ENCODE measurements around the gene XYLT1. TPM values are rescaled to one million over a fixed set of nuclear protein-coding genes. Genes with fewer than 3 reads are reported as not detected.

XYLT1 gene
- polyA plus RNA-seq, 1 donor (not counting 4 experiments of a cell fraction or from before 2014, with no cell fraction given), result 4.4 TPM

DNA sequence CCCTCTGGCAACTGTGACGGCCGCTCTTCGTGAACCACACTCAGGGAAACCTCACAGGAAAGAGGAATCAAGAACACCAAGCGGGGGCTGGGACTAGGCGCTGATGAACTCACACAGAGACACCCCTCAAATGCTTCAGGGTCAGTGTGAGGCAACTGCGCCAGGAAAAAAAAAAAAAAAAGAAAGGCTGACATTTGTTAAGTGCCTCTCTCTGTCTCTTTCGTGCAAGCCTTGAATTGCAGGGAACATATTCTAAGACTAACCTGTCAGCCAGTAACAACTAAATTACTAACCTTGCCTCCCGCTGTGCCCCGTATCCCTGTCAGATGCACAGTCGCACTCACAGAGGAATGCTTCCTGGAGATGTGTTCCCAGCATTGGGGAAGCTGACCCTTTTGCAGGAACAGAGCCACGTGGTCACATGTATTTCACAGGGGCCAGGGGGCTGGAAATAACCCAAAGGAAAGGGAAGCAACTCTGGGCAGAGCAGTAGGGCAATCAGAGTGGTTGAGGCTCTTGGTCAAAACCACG lies 247.8 kb downstream of the XYLT1 start:
- Histone ChIP-seq H3K9ac (ENCODE audit: control insufficient read depth, extremely low read depth, insufficient read depth, low read length) (no peak overlapping the region), H3K79me2 (ENCODE audit: control insufficient read depth, insufficient read depth, low read length) (no peaks in the 10 kb centered on the region), H3K9me1 (ENCODE audit: control insufficient read depth, extremely low read depth, insufficient read depth, low read length) (peaks cover 2% of the 10 kb centered on the region), H3K27me3 (ENCODE audit: control insufficient read depth, extremely low read depth, insufficient read depth, low read length) (no peaks in the 10 kb centered on the region), H3K4me1 (ENCODE audit: control insufficient read depth, extremely low read depth, insufficient read depth, low read length) (peaks cover 29% of the 10 kb centered on the region), H3K4me3 (ENCODE audit: control insufficient read depth in 2 of 3, extremely low read depth in 1 of 3, insufficient read depth in 2 of 3, low read depth in 1 of 3, low read length in 3 of 3) (no peak overlapping the region), H3K4me2 (ENCODE audit: control insufficient read depth, extremely low read depth, insufficient read depth, low read depth, low read length) (no peak overlapping the region), H3K9me3 (ENCODE audit: control insufficient read depth, low read depth, low read length) (no peaks in the 10 kb centered on the region), H4K20me1 (ENCODE audit: control insufficient read depth, extremely low read depth, insufficient read depth, low read length) (no peaks in the 10 kb centered on the region), H3K27ac (ENCODE audit: control insufficient read depth, insufficient read depth, low read length) (no peak overlapping the region), H2AFZ (ENCODE audit: control insufficient read depth, low read length) (no peak overlapping the region), H3K36me3 (ENCODE audit: control insufficient read depth in 2 of 2, extremely low read depth in 1 of 2, insufficient read depth in 2 of 2, low read length in 2 of 2) (no peaks in the 10 kb centered on the region)
- DNase-seq (ENCODE audit: low read depth, low spot score) (no peak), FAIRE-seq (no peak)
- dilution Hi-C loops (cut with MboI; ENCODE audit: extremely low pct_ligation_motif_present, low sequenced_read_pairs), result no loop called here
- TF ChIP-seq EZH2 (IDR thresholded peaks at IDR 0.05; ENCODE audit: low read length) (no peak), CTCF (optimal IDR thresholded peaks at IDR 0.05 in 1 of 3, IDR thresholded peaks at IDR 0.05 in 1 of 3, conservative IDR thresholded peaks at IDR 0.05 in 1 of 3; ENCODE audit: extremely low read depth in 1 of 3, insufficient read depth in 2 of 3, low read length in 3 of 3) (no peak)

GRCh38 chr16:17219991-17220390 lies 250.8 kb downstream of the XYLT1 start:
- dilution Hi-C loops (cut with MboI; ENCODE audit: extremely low pct_ligation_motif_present, low sequenced_read_pairs), result no loop called here
- Histone ChIP-seq H3K27ac (ENCODE audit: control insufficient read depth, insufficient read depth, low read length) (no peak overlapping the region), H3K4me3 (ENCODE audit: control insufficient read depth in 2 of 3, extremely low read depth in 1 of 3, insufficient read depth in 2 of 3, low read depth in 1 of 3, low read length in 3 of 3) (no peak overlapping the region), H3K4me1 (ENCODE audit: control insufficient read depth, extremely low read depth, insufficient read depth, low read length) (peaks cover 6% of the 10 kb centered on the region), H4K20me1 (ENCODE audit: control insufficient read depth, extremely low read depth, insufficient read depth, low read length) (no peaks in the 10 kb centered on the region), H3K9ac (ENCODE audit: control insufficient read depth, extremely low read depth, insufficient read depth, low read length) (no peak overlapping the region), H3K9me1 (ENCODE audit: control insufficient read depth, extremely low read depth, insufficient read depth, low read length) (no peaks in the 10 kb centered on the region), H3K79me2 (ENCODE audit: control insufficient read depth, insufficient read depth, low read length) (no peaks in the 10 kb centered on the region), H2AFZ (ENCODE audit: control insufficient read depth, low read length) (no peak overlapping the region), H3K4me2 (ENCODE audit: control insufficient read depth, extremely low read depth, insufficient read depth, low read depth, low read length) (no peak overlapping the region), H3K36me3 (ENCODE audit: control insufficient read depth in 2 of 2, extremely low read depth in 1 of 2, insufficient read depth in 2 of 2, low read length in 2 of 2) (no peaks in the 10 kb centered on the region), H3K27me3 (ENCODE audit: control insufficient read depth, extremely low read depth, insufficient read depth, low read length) (no peaks in the 10 kb centered on the region), H3K9me3 (ENCODE audit: control insufficient read depth, low read depth, low read length) (no peaks in the 10 kb centered on the region)
- TF ChIP-seq EZH2 (IDR thresholded peaks at IDR 0.05; ENCODE audit: low read length) (no peak), CTCF (optimal IDR thresholded peaks at IDR 0.05 in 1 of 3, IDR thresholded peaks at IDR 0.05 in 1 of 3, conservative IDR thresholded peaks at IDR 0.05 in 1 of 3; ENCODE audit: extremely low read depth in 1 of 3, insufficient read depth in 2 of 3, low read length in 3 of 3) (no peak)
- DNase-seq (ENCODE audit: low read depth, low spot score) (no peak), FAIRE-seq (no peak)
